Stimulated activated CD4-positive, alpha-beta T cell treated with anti-CD3 and anti-CD28 coated beads, Interleukin-12 subunit alpha, Interleukin-12 subunit beta, amount 100 ng/mL, for 24 hours (primary cell): ENCODE results near the gene SNAP23.
"Not testable (repeated sequence)": the region's sequence is repeated elsewhere in the genome, so short reads cannot be mapped to it uniquely, and the experiment has no call there.

Experiments used
- DNase-seq, 2 experiments: peaks; one replicate each; pipeline ENCODE4 v3.0.0-alpha.2; 2020; ENCODE audit warnings: low read depth in 2 of 2

SNAP23 gene

DNA sequence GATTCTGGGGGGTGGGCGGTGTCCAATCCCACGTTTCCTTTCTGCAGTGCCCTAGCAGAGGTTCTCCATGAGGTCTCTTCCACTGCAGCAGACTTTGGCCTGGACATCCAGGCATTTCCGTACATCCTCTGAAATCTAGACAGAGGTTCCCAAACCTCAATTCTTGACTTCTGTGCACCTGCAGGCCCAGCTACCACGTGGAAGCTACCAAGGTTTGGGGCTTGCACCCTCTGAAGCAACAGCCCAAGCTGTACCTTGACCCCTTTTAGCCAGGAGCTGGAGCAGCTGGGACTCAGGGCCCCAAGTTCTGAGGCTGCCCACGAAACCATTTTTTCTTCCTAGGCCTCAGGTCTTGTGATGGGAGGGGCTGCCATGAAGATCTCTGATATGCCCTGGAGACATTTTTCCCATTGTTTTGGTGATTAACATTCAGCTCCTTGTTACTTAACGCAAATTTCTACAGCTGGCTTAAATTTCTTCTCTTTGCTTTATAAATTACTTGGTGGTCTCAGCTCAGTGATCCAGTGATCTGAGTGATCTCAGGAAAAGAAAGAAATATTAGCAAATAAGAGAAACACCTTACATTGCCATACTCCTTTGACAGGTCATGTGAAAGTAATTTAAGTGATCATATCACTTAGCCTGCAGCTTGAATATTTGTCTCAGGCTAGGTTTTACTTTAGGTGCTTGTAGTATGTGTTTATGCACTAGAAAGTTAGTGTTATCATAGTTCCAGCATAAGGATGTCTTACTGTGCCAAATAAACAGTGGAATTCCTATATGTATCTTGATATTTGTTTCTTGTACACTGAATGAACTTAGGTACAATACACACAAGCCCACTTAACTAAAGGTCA lies 3.0 kb downstream of the SNAP23 start:
- DNase-seq, result no peak

DNA sequence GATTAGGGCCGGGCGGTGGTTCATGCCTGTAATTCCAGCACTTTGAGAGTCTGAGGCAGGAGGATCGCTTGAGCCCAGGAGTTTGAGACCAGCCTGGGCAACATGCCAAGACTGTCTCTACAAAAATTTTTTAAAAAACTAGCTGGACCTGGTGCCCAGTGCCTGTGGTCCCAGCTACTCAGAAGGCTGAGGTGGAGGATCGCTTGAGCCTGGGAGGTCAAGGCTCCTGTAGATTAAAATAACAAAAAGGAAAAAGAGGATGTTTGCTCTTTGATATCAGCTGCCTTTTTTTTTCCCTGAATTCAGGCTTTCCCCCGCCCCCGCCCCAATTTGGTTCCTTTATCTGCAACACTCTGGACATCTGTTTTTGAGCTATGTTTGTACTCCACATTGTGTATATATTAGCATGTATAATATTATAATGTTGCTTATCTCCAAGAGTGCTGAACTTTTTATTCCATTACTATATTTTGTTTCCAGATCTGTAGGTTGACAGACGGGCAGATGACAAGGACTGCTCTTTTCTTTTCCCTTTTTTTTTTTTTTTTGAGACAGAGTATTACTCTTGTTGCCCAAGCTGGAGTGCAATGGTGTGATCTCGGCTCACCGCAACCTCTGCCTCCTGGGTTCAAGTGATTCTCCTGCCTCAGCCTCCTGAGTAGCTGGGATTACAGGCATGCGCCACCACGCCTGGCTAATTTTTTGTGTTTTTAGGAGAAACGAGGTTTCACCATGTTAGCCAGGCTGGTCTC lies 4.6 kb downstream of the SNAP23 start:
- no peak for DNase-seq

DNA sequence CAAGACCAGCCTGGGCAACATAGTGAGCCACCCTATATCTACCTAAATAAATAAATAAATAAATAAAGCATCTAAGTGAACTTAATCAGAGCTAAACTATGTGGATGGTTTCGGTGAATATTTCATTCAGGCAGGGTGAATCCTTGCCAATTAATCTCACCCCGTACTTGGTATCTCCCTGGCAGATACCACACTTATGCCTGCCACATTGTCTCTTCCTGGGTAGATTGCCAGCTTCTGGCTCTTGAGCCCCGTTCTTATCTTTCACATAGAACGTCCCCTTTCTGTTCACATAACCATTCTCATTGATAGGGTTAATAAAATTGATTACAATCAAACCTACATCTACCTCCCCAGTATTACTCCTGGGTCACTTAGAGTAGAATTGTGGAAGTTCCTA lies 7.0 kb downstream of the SNAP23 start:
- no peak for DNase-seq

DNA sequence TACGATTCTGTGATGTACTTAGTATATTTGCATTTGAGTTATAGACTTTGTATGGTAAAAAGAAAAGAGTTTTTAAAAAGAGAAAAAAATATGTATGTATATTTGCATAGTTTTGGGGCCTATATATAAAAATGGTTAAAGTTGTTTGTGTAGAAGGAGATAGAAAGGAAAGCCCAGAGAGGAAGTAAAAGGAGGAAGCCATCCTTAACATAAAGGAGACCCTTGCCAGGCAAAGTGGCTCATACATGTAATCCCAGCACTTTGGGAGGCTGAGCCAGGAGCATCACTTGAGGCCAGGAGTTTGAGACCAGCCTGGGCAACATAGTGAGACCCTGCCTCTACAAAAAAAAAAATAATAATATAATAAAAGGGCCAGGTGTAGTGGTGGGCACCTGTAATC lies 8.4 kb downstream of the SNAP23 start:
- no peak for DNase-seq

DNA sequence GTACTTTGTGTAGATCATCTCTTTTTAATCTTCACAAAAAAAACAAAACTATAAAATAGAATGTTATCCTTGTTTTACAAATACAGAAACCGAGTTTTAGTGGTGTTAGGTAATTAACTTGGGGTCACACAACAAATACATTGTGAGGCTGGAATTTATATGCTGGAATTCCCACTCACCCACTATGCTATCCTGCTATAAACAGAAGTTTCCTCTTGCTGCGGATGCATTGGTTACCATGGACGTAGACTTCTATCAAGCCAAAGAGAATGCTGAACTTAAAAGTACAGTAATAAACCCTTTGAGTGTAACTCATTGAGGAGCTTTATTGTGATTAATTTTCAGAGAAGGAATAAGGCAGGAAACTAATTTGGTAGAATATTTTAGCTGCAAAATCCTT lies 9.2 kb downstream of the SNAP23 start:
- no peak for DNase-seq

DNA sequence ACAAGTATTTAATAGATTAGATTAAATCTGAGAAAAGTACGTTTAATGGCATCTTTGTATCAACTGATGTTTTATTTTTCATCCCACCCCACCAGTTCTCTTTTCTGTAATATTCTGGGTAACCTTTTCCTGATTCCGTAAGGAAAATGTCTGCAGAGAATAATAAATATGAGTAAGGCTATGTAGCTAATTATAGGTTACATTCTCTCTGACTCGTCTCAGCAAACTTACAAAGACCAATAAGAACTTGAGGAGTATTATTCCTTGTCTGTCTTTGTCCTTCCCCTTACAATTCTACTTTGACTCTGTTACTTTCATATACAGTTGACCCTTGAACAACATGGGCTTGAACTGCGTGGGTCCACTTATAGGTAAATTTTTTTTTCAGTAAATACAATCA lies 12.1 kb downstream of the SNAP23 start:
- DNase-seq, result no peak

DNA sequence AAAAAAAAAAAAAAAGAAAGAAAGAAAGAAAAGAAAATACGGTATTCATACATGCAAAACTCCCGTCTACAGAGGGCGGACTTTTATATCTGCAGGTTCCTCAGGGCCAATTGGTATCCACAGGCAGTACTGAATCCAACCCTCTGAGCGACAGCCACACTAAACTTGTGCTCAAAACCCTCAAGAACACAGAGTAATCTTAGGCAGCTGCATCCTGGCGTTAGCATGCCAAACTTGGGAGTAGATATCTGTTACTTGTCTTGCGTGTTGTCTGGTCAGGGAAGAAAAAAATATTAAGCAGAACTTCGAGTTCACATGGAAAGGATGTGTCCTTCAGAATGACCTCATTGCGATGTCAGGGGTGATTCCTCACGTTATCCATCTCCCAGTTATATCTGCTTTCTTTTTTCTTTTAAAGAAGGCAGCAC lies 12.8 kb downstream of the SNAP23 start:
- DNase-seq, result no peak

DNA sequence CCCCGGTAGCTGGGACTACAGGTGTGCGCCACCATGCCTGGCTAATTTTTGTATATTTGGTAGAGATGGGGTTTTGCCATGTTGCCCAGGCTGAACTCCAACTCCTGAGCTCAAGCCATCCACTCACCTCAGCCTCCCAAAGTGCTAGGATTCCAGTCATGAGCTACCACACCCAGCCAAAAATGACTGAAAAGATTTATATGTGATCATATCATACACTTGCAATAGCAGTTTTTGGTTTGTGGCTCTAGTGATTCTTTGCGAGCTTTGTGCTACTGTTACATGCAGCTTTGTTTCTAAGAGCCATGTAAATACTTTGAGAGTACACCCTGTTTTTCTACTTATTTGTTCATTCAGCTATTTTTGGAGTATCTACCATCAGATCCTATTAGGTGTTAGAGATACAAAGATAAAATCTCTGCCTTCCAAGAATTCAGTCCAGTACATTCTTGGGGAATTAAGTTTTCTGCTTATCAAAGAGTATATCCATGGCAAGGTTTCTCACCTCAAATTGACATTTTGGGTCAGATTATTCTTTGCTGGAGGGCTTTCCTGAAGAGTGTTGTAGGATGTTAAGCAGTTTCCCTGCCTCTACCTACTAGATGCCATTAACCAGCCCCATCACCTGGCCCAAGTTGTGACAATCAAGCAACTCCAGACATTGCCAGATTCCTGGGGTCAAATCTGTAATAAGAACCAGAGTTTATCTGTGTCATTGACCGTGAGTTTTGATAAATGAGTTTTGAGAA lies 15.0 kb downstream of the SNAP23 start:
- no peak for DNase-seq

DNA sequence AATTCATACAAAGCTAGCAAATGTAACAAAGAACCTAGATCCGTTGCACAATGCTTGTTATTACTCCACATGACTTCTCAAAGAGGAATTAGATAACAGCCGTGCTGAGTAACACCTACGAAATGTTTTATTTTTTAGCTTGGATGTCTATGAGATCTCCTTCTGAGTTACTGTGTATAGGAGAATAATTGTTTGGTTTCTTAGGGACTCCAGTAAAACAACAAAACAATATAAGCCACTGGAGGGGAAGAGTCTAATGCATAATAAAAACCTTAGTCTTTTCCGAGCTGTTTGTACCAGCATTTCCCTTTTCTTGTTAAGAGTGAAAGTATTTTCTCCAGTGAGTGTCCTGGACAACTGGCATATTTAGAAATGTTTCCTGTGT lies 15.6 kb downstream of the SNAP23 start:
- DNase-seq, result no peak

DNA sequence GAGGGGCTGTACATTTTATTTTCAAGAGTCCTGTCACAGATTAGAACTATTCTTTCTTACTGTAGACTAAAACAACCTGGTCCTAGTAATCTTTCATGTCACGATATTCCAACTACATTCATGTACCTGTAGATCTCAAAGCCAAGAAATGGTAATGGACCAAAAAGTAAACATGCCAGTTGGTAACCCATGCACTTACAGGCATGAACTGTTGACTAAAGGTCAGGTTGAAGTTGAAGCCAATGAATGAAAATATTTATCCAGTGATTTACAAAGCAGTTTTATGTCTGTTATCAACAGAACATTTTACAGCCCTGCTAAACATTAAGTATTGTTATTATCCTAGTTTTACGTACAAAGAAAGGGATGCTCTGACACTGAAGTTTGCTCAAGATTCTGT lies 27.9 kb downstream of the SNAP23 start:
- DNase-seq, result no peak

DNA sequence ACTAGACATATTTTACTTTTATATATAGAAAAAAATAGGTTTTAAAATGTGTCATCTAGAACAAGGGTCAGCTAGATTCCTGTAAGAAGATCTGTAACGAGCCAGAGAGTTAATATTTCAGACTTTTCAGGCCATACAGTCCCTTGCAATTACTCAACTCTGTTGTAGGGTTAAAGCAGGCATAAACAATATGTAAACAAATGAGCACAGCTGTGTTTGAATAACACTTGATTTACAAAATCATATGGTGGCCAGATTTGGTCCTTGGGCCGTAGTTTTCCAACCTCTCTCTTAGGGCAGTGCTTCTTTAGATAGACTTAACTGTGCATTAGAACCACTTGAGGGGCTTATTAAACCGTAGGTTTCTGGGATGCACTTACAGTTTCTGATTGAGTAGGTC lies 33.5 kb downstream of the SNAP23 start:
- DNase-seq, result no peak

DNA sequence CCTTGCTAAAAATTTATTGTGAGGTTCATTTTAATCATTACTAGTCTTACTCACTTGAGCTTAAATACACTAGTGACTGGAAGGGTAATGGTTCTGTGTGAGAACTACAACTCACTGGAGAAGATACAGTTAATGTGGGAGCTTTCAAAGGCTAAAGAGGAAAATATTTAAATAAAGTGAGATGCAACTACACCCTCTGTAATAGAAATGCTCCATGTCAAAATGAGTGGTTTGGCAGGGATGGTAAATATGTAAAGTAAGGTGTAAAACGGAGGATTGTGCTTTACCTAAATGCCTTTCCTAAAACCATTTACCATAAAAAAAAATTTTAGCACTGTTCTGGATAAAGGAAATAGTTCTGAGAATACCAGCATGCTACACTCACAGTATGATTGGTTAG lies 37.8 kb downstream of the SNAP23 start:
- DNase-seq, result no peak

DNA sequence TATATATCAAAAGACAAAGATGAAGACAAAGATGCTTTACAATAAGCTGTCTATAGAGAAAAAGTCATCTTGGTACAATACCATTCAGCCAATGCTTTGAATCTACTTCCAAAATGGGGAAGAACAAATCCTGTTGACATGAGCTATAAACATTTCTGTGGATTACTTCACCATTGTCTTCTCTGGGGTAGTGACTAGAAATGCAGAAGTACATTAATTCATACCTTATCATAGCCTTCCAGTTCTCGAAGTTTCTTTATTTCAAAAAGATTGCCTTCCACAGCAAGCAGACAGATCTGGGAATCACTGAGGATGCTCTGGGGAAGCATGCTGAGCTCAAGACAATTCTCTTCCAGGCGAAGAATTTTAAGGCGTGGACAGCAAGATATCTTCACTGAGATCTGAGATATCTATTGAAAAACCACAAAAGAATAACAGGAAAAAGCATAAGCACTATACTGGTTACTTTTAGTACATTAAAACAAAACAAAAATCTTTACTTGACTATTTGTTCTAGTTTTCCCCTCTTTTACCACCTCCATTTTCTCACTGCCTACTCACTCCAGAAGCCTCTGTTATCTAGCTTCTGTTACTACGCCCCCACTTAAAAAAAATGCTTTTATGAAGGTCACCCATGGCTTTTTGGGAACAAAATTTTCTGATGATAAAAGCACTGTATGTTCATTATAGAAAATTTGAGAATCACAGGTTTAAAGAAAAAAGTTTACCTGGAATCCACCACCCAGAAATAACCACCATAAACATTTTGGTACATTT lies 49.6 kb downstream of the SNAP23 start:
- DNase-seq, result no peak

DNA sequence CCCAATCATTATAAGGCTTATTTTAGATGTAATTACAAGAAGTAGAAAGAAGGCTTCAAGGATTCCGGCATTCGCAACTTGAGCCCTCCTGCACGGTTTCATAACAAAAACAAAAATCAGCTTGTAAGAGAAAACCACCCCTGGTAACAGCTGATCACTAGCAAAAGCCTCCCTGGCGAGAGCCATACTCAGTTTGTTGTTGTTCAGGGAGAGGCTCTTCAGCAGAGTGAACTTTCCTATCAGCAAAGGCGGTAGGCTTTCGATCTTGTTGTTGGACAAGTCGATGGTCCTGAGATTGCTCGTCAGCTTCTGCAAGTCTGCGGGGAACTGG lies 52.4 kb downstream of the SNAP23 start:
- DNase-seq, result no peak

DNA sequence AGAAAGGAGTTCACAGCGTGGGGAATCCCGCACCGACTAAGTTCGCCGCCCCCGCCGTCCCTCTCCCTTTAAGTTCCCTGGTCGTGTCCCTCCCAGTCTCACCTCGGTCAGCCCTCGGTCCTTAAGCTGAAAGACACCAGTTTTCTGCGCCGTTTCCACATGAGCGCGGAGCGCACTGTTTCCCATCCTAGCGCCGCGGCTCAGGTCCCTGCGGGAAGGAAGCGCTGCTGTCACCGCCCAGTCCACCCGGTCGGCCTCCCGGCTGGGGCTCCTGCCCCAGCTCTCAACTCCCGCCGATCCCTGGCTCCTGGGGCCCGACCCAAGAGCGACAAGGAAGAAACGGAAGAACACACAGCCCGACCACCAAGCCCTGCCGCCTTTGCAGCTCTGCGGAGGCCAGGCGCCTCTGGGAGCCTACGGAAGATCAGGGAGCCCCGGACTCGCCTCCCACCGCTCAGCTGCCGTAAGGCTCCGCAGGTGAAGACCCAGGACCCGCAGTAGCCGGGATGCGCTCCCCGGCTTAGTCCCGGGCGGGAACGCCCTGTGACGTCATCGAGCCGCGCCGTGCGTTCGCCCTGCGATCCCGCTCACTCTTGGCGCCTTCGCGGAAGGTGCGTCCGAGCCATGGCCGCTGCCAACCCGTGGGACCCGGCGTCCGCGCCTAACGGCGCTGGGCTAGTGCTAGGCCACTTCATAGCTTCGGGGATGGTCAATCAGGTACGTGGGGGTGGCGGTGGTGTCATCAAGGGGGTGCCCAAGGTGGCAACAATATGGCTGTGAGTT lies 53.0 kb downstream of the SNAP23 start, which contains the start of the genes HAUS2 and LRRC57:
Gene HAUS2, plus strand, starts transcription at position 590 of the 783 bp plus-strand sequence. Its CDS starts 35 bp downstream, at position 625.
Gene LRRC57, minus strand, starts transcription at position 545 of the 783 bp plus-strand sequence. Its CDS starts 359 bp downstream, at position 186.
- peak; percentile 81 to 86 for DNase-seq

DNA sequence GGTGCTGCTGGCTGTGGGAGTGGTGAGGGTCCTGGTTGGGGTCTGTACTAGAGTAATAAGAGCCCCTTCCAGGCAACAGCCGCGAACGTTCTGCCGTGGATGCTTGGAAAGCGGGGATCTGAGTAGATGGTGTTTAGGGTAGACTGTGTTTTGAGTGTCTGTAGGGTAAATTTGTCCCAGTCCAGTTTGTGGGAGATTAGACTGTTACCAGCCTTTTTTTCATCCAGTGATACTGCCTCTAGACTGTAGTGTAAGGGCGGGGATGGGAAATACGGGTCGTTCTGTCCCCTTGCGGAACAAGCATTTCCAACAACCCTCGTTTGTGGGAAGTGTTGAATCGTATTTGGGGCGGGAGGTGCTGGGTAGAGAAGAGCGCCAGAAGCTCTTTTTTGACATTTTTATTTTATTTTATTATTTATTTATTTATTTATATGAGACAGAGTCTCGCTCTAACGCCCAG lies 53.6 kb downstream of the SNAP23 start:
- DNase-seq, result peak in 1 of 2 experiments; percentile 5

DNA sequence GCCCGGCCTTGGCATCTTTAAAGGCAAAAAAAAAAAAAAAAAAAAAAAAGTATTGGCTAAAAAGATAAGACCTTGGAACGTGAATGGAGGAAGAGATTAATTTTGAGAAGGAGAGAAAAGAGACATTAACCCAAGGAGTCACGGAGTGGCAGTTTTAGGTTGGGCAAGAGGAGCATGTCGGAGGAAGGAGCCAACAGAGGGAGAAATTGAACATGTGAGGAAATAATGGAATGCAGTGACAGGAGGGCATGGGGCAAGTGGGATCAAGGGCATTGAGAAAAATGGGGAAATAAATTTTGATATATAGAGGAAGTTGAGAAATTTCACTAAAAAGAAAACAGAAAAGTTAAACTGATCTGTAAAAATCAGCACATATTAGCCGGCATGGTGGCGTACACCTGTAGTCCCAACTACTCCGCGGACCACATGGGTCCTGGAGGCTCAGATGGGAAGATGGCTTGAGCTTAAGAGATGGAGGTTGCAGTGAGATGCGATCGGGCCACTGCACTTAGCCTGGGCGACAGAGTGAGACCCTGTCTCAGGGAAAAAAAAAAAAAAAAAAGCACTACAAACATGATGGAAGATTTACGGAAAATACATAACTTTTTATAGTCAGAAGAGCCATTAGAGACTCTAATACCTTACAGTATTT lies 54.4 kb downstream of the SNAP23 start:
- no peak for DNase-seq

DNA sequence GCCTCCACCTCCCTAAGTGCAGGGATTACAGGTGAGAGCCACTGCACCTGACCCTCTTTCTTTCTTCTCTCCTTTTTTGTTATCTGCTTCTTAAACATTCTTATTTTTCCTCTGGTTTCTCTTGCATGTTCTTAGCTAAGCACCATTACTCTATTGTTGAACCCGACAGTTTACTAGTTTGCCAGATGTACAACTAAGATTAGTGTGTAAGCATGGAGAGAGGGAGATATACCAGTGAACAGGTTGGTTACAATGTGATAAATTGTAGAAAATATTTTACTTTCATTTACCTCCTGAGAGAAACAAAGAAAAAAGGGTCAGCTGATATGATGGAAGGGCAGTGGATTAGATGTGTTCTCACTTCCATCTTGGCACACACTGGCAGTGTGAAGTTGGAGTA lies 58.1 kb downstream of the SNAP23 start:
- no peak for DNase-seq

DNA sequence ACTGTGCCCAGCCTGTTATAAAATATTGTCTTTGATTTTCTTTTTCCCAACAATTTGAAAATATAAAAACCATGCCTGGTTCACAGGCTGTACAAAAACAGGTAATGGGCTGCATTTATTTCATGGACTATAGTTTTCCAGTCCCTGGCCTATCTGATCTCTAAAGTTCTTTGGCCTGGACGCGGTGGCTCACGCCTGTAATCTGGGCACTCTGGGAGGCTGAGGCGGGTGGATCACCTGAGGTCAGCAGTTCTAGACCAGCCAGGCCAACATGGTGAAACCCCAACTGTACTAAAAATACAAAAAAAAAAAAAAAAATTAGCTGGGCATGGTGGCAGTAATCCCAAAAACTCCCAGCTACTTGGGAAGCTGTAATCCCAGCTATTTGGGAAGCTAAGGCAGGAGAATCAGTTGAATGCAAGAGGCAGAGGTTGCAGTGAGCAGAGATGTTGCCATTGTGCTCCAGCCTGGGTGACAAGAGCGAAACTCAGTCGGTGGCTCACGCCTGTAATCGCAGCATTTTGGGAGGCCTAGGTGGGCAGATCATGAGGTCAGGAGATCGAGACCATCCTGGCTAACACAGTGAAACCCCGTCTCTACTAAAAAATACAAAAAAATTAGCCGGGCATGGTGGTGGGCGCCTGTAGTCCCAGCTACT lies 61.2 kb downstream of the SNAP23 start:
- DNase-seq, result not testable (repeated sequence)

DNA sequence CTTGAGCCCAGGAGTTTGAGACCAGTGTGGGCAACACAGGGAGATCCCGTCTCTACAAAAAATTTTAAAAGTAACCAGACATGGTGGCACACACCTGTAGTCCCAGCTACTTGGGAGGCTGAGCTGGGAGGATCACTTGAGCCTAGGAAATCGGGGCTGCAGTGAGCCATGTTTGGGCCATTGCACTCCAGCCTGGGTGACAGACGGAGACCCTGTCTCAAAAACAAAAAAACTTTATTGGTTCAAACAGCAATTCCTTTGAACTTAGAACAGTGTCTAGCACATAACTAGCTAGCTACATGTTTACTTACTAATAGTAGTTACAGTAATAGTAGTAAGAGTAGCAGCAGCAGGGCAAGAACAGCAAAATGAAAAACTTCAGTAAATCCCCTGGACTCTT lies 63.3 kb downstream of the SNAP23 start:
- no peak for DNase-seq
